ENCODE measurements around the gene SORL1.

GRCh38 chr11:121488170-121488569, 36.1 kb downstream of the SORL1 start:
- TF ChIP-seq, protein P1, sequence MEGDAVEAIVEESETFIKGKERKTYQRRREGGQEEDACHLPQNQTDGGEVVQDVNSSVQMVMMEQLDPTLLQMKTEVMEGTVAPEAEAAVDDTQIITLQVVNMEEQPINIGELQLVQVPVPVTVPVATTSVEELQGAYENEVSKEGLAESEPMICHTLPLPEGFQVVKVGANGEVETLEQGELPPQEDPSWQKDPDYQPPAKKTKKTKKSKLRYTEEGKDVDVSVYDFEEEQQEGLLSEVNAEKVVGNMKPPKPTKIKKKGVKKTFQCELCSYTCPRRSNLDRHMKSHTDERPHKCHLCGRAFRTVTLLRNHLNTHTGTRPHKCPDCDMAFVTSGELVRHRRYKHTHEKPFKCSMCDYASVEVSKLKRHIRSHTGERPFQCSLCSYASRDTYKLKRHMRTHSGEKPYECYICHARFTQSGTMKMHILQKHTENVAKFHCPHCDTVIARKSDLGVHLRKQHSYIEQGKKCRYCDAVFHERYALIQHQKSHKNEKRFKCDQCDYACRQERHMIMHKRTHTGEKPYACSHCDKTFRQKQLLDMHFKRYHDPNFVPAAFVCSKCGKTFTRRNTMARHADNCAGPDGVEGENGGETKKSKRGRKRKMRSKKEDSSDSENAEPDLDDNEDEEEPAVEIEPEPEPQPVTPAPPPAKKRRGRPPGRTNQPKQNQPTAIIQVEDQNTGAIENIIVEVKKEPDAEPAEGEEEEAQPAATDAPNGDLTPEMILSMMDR (conservative IDR thresholded peaks at IDR 0.05 in 1 of 2, IDR thresholded peaks at IDR 0.05 in 1 of 2; ENCODE audit: extremely low read depth in 1 of 2, insufficient read depth in 1 of 2, low read depth in 1 of 2, low read length in 2 of 2) = no peak
- TF ChIP-seq EZH2 (IDR thresholded peaks at IDR 0.05; ENCODE audit: borderline replicate concordance, low read length) = no peak
